Ishikawa (cell line): ENCODE results near the gene HPSE.

Experiments
- CEBPB ChIP-seq: IDR thresholded peaks from 2 replicates; pipeline ENCODE4 v1.6.1; 2012
- REST ChIP-seq: IDR thresholded peaks from 2 replicates; pipeline ENCODE4 v1.6.1; 2012; ENCODE audit warnings: low read depth, mild to moderate bottlenecking

GRCh38 chr4:83250687-83251446, 83.8 kb downstream of the HPSE start:
- TF ChIP-seq CEBPB (no peak), REST (no peak)
